Measurements from ENCODE around the gene C10orf90.

The C10orf90 gene

GRCh38 chr10:126425032-126425431, 245.5 kb downstream of the C10orf90 start:
- peaks cover 6 to 7% of the 10 kb centered on the region in 2 donors for H3K9me3 ChIP-seq (replicated peaks in 1 of 2; ENCODE audit: control insufficient read depth in 2 of 2, insufficient read depth in 1 of 2, low read depth in 1 of 2, low read length in 2 of 2)
- no peak overlapping the region for H3K27ac ChIP-seq (replicated peaks; ENCODE audit: low read length)
- H3K79me1 ChIP-seq (ENCODE audit: low read depth, low read length) = no peaks in the 10 kb centered on the region
- H2AK5ac ChIP-seq (ENCODE audit: low read depth, low read length) = no peak overlapping the region
- WGBS, 2 donors (ENCODE audit: extremely low coverage in 2 of 2, insufficient read length in 2 of 2, insufficient replicate concordance in 1 of 2) = no CpG with 5 or more reads among the region's 5 CpGs
- no peak overlapping the region for H3K4me3 ChIP-seq (ENCODE audit: low read length in 2 of 2)
- H2BK12ac ChIP-seq (ENCODE audit: low read length) = no peak overlapping the region
- H3K9ac ChIP-seq (ENCODE audit: low read depth, low read length, poor library complexity) = no peak overlapping the region
- no peak overlapping the region for H3K23ac ChIP-seq (ENCODE audit: low read depth, low read length, poor library complexity)
- H3K4me2 ChIP-seq (ENCODE audit: insufficient read depth, low read length, poor library complexity, severe bottlenecking) = no peak overlapping the region
- no peak overlapping the region for H4K91ac ChIP-seq (ENCODE audit: low read depth, low read length, poor library complexity)
- no peak overlapping the region for H2BK15ac ChIP-seq (ENCODE audit: low read length)
- H4K8ac ChIP-seq (ENCODE audit: low read depth, low read length) = no peak overlapping the region
- H3K18ac ChIP-seq (ENCODE audit: low read length) = no peak overlapping the region
- no peak for DNase-seq (ENCODE audit: low spot score)
- no peaks in the 10 kb centered on the region for H3K36me3 ChIP-seq (replicated peaks in 1 of 2; ENCODE audit: control insufficient read depth in 2 of 2, insufficient read depth in 2 of 2, low read length in 2 of 2)
- no peak overlapping the region for H3K4ac ChIP-seq (ENCODE audit: low read length)
- no peak overlapping the region for H3K14ac ChIP-seq (ENCODE audit: low read length)
- H3K4me1 ChIP-seq (ENCODE audit: control insufficient read depth in 2 of 2, insufficient read depth in 1 of 2, low read depth in 1 of 2, low read length in 2 of 2) = no peaks in the 10 kb centered on the region
- peaks cover 0 to 4% (median 0%) of the 10 kb centered on the region in 3 experiments for H3K27me3 ChIP-seq (ENCODE audit: control insufficient read depth in 3 of 3, insufficient read depth in 3 of 3, low read depth in 1 of 3, low read length in 3 of 3)
- H2BK120ac ChIP-seq (ENCODE audit: low read depth, low read length) = no peak overlapping the region
- H2BK5ac ChIP-seq (ENCODE audit: low read length) = no peak overlapping the region
- no peak overlapping the region for H2AFZ ChIP-seq (ENCODE audit: low read length)

- Histone ChIP-seq H3K9ac (ENCODE audit: low read depth, low read length, poor library complexity) (no peak overlapping the region), H3K27ac (replicated peaks; ENCODE audit: low read length) (no peak overlapping the region), H4K91ac (ENCODE audit: low read depth, low read length, poor library complexity) (no peak overlapping the region), H3K18ac (ENCODE audit: low read length) (no peak overlapping the region), H3K4me2 (ENCODE audit: insufficient read depth, low read length, poor library complexity, severe bottlenecking) (no peak overlapping the region), H3K23ac (ENCODE audit: low read depth, low read length, poor library complexity) (no peak overlapping the region), H3K4me3 (ENCODE audit: low read length in 2 of 2) (peak overlapping the region in 1 of 2 donors; percentile 32), H2BK120ac (ENCODE audit: low read depth, low read length) (no peak overlapping the region), H3K27me3 (ENCODE audit: control insufficient read depth in 3 of 3, insufficient read depth in 3 of 3, low read depth in 1 of 3, low read length in 3 of 3) (peaks cover 0 to 4% (median 0%) of the 10 kb centered on the region in 3 experiments), H2AFZ (ENCODE audit: low read length) (no peak overlapping the region), H3K9me3 (replicated peaks in 1 of 2; ENCODE audit: control insufficient read depth in 2 of 2, insufficient read depth in 1 of 2, low read depth in 1 of 2, low read length in 2 of 2) (peaks cover 6 to 7% of the 10 kb centered on the region in 2 donors), H3K36me3 (replicated peaks in 1 of 2; ENCODE audit: control insufficient read depth in 2 of 2, insufficient read depth in 2 of 2, low read length in 2 of 2) (no peaks in the 10 kb centered on the region), H2BK15ac (ENCODE audit: low read length) (no peak overlapping the region), H2AK5ac (ENCODE audit: low read depth, low read length) (no peak overlapping the region), H3K14ac (ENCODE audit: low read length) (peak overlapping the region; percentile 49), H3K79me1 (ENCODE audit: low read depth, low read length) (no peaks in the 10 kb centered on the region), H2BK5ac (ENCODE audit: low read length) (no peak overlapping the region), H3K4me1 (ENCODE audit: control insufficient read depth in 2 of 2, insufficient read depth in 1 of 2, low read depth in 1 of 2, low read length in 2 of 2) (no peaks in the 10 kb centered on the region), H3K4ac (ENCODE audit: low read length) (no peak overlapping the region), H2BK12ac (ENCODE audit: low read length) (no peak overlapping the region), H4K8ac (ENCODE audit: low read depth, low read length) (no peak overlapping the region)
- no CpG with 5 or more reads among the region's 6 CpGs for WGBS, 2 donors (ENCODE audit: extremely low coverage in 2 of 2, insufficient read length in 2 of 2, insufficient replicate concordance in 1 of 2)
- no peak for DNase-seq (ENCODE audit: low spot score)
Measured at GRCh38 chr10:126423732-126424491, 246.6 kb downstream of the C10orf90 start.

GRCh38 chr10:126422567-126422966, 247.9 kb downstream of the C10orf90 start:
- H2BK5ac ChIP-seq (ENCODE audit: low read length) = no peak overlapping the region
- no peak overlapping the region for H3K4me3 ChIP-seq (ENCODE audit: low read length in 2 of 2)
- H2BK12ac ChIP-seq (ENCODE audit: low read length) = no peak overlapping the region
- H3K9me3 ChIP-seq (replicated peaks in 1 of 2; ENCODE audit: control insufficient read depth in 2 of 2, insufficient read depth in 1 of 2, low read depth in 1 of 2, low read length in 2 of 2) = peaks cover 6 to 7% of the 10 kb centered on the region in 2 donors
- H4K91ac ChIP-seq (ENCODE audit: low read depth, low read length, poor library complexity) = no peak overlapping the region
- H2AFZ ChIP-seq (ENCODE audit: low read length) = no peak overlapping the region
- no peak overlapping the region for H2BK15ac ChIP-seq (ENCODE audit: low read length)
- H3K4me2 ChIP-seq (ENCODE audit: insufficient read depth, low read length, poor library complexity, severe bottlenecking) = no peak overlapping the region
- no peak overlapping the region for H3K9ac ChIP-seq (ENCODE audit: low read depth, low read length, poor library complexity)
- H4K8ac ChIP-seq (ENCODE audit: low read depth, low read length) = no peak overlapping the region
- no CpG with 5 or more reads among the region's 1 CpG for WGBS, 2 donors (ENCODE audit: extremely low coverage in 2 of 2, insufficient read length in 2 of 2, insufficient replicate concordance in 1 of 2)
- no peaks in the 10 kb centered on the region for H3K4me1 ChIP-seq (ENCODE audit: control insufficient read depth in 2 of 2, insufficient read depth in 1 of 2, low read depth in 1 of 2, low read length in 2 of 2)
- H2BK120ac ChIP-seq (ENCODE audit: low read depth, low read length) = no peak overlapping the region
- no peaks in the 10 kb centered on the region for H3K36me3 ChIP-seq (replicated peaks in 1 of 2; ENCODE audit: control insufficient read depth in 2 of 2, insufficient read depth in 2 of 2, low read length in 2 of 2)
- H2AK5ac ChIP-seq (ENCODE audit: low read depth, low read length) = no peak overlapping the region
- H3K27me3 ChIP-seq (ENCODE audit: control insufficient read depth in 3 of 3, insufficient read depth in 3 of 3, low read depth in 1 of 3, low read length in 3 of 3) = no peaks in the 10 kb centered on the region
- H3K4ac ChIP-seq (ENCODE audit: low read length) = no peak overlapping the region
- H3K23ac ChIP-seq (ENCODE audit: low read depth, low read length, poor library complexity) = no peak overlapping the region
- no peak overlapping the region for H3K18ac ChIP-seq (ENCODE audit: low read length)
- no peak overlapping the region for H3K27ac ChIP-seq (replicated peaks; ENCODE audit: low read length)
- DNase-seq (ENCODE audit: low spot score) = no peak
- H3K79me1 ChIP-seq (ENCODE audit: low read depth, low read length) = no peaks in the 10 kb centered on the region
- no peak overlapping the region for H3K14ac ChIP-seq (ENCODE audit: low read length)

- Histone ChIP-seq H2BK5ac (ENCODE audit: low read length) (no peak overlapping the region), H3K18ac (ENCODE audit: low read length) (no peak overlapping the region), H3K36me3 (replicated peaks in 1 of 2; ENCODE audit: control insufficient read depth in 2 of 2, insufficient read depth in 2 of 2, low read length in 2 of 2) (no peaks in the 10 kb centered on the region), H2AK5ac (ENCODE audit: low read depth, low read length) (no peak overlapping the region), H2BK12ac (ENCODE audit: low read length) (no peak overlapping the region), H2AFZ (ENCODE audit: low read length) (peak overlapping the region; percentile 64), H3K23ac (ENCODE audit: low read depth, low read length, poor library complexity) (no peak overlapping the region), H3K79me1 (ENCODE audit: low read depth, low read length) (no peaks in the 10 kb centered on the region), H3K4me3 (ENCODE audit: low read length in 2 of 2) (no peak overlapping the region), H3K4me1 (ENCODE audit: control insufficient read depth in 2 of 2, insufficient read depth in 1 of 2, low read depth in 1 of 2, low read length in 2 of 2) (no peaks in the 10 kb centered on the region), H2BK15ac (ENCODE audit: low read length) (no peak overlapping the region), H3K27me3 (ENCODE audit: control insufficient read depth in 3 of 3, insufficient read depth in 3 of 3, low read depth in 1 of 3, low read length in 3 of 3) (no peaks in the 10 kb centered on the region), H3K4ac (ENCODE audit: low read length) (no peak overlapping the region), H3K27ac (replicated peaks; ENCODE audit: low read length) (no peak overlapping the region), H2BK120ac (ENCODE audit: low read depth, low read length) (no peak overlapping the region), H4K8ac (ENCODE audit: low read depth, low read length) (no peak overlapping the region), H3K9me3 (replicated peaks in 1 of 2; ENCODE audit: control insufficient read depth in 2 of 2, insufficient read depth in 1 of 2, low read depth in 1 of 2, low read length in 2 of 2) (peaks cover 6 to 7% of the 10 kb centered on the region in 2 donors), H3K4me2 (ENCODE audit: insufficient read depth, low read length, poor library complexity, severe bottlenecking) (no peak overlapping the region), H4K91ac (ENCODE audit: low read depth, low read length, poor library complexity) (no peak overlapping the region), H3K9ac (ENCODE audit: low read depth, low read length, poor library complexity) (no peak overlapping the region), H3K14ac (ENCODE audit: low read length) (no peak overlapping the region)
- WGBS, 2 donors (ENCODE audit: extremely low coverage in 2 of 2, insufficient read length in 2 of 2, insufficient replicate concordance in 1 of 2) = no CpG with 5 or more reads among the region's 10 CpGs
- no peak for DNase-seq (ENCODE audit: low spot score)
Measured at GRCh38 chr10:126421756-126422256, 248.7 kb downstream of the C10orf90 start.
